Activated CD8-positive, alpha-beta memory T cell treated with anti-CD3 and anti-CD28 coated beads, Interleukin-2, amount 10 ng/mL, durations not matched to agents 7 days and 5 days (primary cell): ENCODE data around the gene RAB15. TPM values are rescaled to one million over a fixed set of nuclear protein-coding genes. Genes with fewer than 3 reads are reported as not detected.
A peak's percentile ranks its signal among the peaks of the same experiment; 100 is the strongest.

Experiments
- ATAC-seq: fragments of 150-1000 bp; cut with Tn5 transposase; one replicate; pipeline ENCODE4 v1.10.0; 2021; ENCODE audit warnings: moderate library complexity
- CTCF ChIA-PET: fragments of 350-600 bp; sonication (Branson Sonifier 250); formaldehyde crosslinking; loops from one replicate; lab custom pipeline; 2021; ENCODE audit warnings: antibody characterized with exemption; lab: Charles Lee
- DNase-seq: peaks from one replicate; pipeline ENCODE4 v3.0.0-alpha.2; 2020
- H3K27ac Mint-ChIP-seq: one replicate; pipeline ENCODE4 v1.8.0; 2021; ENCODE audit warnings: mild to moderate bottlenecking, mixed read lengths
- H3K27me3 Mint-ChIP-seq: one replicate; pipeline ENCODE4 v1.8.0; 2021; ENCODE audit warnings: mixed read lengths
- H3K36me3 Mint-ChIP-seq: one replicate; pipeline ENCODE4 v1.8.0; 2021; ENCODE audit warnings: mild to moderate bottlenecking, mixed read lengths
- H3K4me1 Mint-ChIP-seq: one replicate; pipeline ENCODE4 v1.8.0; 2021; ENCODE audit warnings: mixed read lengths
- H3K4me3 Mint-ChIP-seq: one replicate; pipeline ENCODE4 v1.8.0; 2021; ENCODE audit warnings: mild to moderate bottlenecking, moderate library complexity, mixed read lengths
- H3K9me3 Mint-ChIP-seq: one replicate; pipeline ENCODE4 v1.8.0; 2022; ENCODE audit warnings: low read depth, mixed read lengths
- total RNA-seq, 2 experiments: library from RNA; stranded (reverse); gene quantifications; one replicate each; pipeline ENCODE4 v1.2.3, GENCODE V29; 2021

Gene RAB15
- 1 to 10 TPM; 2.1 to 2.3 TPM for total RNA-seq

GRCh38 chr14:64971943-64972791 is at the start of gene RAB15:
Gene RAB15, minus strand, starts transcription at chr14:64972336. Its CDS starts 260 bp downstream, at chr14:64972076.
- Mint-ChIP-seq H3K36me3 (no peaks in the 10 kb centered on the region), H3K4me1 (peaks cover 4% of the 10 kb centered on the region), H3K4me3 (peak within 1 kb of the TSS; percentile 68), H3K9me3 (no peaks in the 10 kb centered on the region), H3K27ac (no peak within 1 kb of the TSS), H3K27me3 (peaks cover 24% of the 10 kb centered on the region)
- ATAC-seq (peak; percentile 80), DNase-seq (no peak)
- CTCF ChIA-PET, result interaction anchor here (0.7 to 1.6 kb wide), 3 partner anchors 10 to 14 kb away, joined by 3 to 5 read pairs (median 4); partner anchors contain the start of gene FNTB

DNA sequence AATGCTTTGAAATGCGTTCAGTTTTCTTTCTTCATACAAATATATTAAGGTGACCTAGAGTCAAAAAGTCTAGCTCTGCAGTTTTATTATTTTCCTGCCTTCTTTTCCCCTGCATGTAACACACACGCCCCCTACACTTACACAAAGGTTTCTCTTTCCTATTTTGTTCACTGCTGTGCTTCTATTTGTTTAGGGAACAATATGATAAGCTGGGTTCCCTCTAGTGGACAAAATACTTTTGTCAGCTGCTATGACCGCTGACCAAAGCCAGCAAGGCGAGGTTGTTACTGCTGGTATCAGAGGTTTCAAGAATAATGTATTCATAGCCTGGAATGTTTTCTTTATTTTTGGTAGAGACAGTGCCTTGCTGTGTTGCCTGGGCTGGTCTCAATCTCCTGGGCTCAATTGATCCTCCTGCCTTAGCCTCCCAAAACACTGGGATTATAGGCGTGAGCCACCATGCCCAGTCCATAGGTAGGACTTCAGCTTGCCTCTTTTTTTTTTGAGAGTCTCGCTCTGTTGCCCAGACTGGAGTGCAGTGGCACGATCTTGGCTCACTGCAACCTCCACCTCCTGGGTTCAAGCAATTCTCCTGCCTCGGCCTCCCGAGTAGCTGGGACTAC is 47.9 kb upstream of the RAB15 start:
- Mint-ChIP-seq H3K4me3 (no peak overlapping the region), H3K27ac (no peak overlapping the region), H3K4me1 (peaks cover 2% of the 10 kb centered on the region), H3K9me3 (no peaks in the 10 kb centered on the region), H3K36me3 (peaks cover 2% of the 10 kb centered on the region), H3K27me3 (no peaks in the 10 kb centered on the region)
- ATAC-seq (peak; percentile 57), DNase-seq (no peak)
- CTCF ChIA-PET, result interaction anchor here (0.9 to 3.4 kb wide), 15 partner anchors 10 to 197 kb away, joined by 3 to 39 read pairs (median 4); partner anchors contain the start of gene FNTB

GRCh38 chr14:65016471-65016870 is 44.3 kb upstream of the RAB15 start:
- H3K27me3 Mint-ChIP-seq, result no peaks in the 10 kb centered on the region
- H3K9me3 Mint-ChIP-seq, result no peaks in the 10 kb centered on the region
- DNase-seq (no peak), ATAC-seq (no peak)
- no peak overlapping the region for H3K4me3 Mint-ChIP-seq
- CTCF ChIA-PET, result interaction anchor here (0.6 kb wide), 1 partner anchor 598 kb away, joined by 4 read pairs; no protein-coding TSS in a partner anchor
- no peak overlapping the region for H3K27ac Mint-ChIP-seq
- H3K4me1 Mint-ChIP-seq, result peaks cover 2% of the 10 kb centered on the region
- H3K36me3 Mint-ChIP-seq, result peaks cover 5% of the 10 kb centered on the region

DNA sequence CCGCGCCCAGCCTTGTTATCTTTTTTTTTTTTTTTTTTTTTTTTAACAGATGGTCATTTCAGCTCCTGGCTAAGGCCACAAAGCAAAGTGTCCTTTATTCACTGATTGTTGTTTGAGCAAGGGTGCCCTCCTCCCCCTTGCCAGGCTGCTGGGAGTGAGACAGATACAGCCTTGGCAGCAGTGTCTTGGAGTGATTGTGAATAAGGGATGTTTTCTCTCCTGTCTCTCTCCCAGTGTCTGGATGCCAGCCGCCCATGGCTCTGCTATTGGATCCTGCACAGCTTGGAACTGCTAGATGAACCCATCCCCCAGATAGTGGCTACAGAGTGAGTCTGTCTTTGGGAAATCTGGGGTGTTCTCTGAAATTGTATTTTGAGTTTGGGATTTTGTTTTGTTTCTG is 43.3 kb upstream of the RAB15 start:
- peaks cover 2% of the 10 kb centered on the region for H3K4me1 Mint-ChIP-seq
- DNase-seq (no peak), ATAC-seq (no peak)
- no peaks in the 10 kb centered on the region for H3K27me3 Mint-ChIP-seq
- CTCF ChIA-PET, result no interaction called here
- no peak overlapping the region for H3K4me3 Mint-ChIP-seq
- H3K27ac Mint-ChIP-seq, result no peak overlapping the region
- H3K36me3 Mint-ChIP-seq, result peaks cover 7% of the 10 kb centered on the region
- no peaks in the 10 kb centered on the region for H3K9me3 Mint-ChIP-seq

- Mint-ChIP-seq H3K4me3 (no peak overlapping the region), H3K9me3 (no peaks in the 10 kb centered on the region), H3K27me3 (no peaks in the 10 kb centered on the region), H3K36me3 (peaks cover 7% of the 10 kb centered on the region), H3K27ac (no peak overlapping the region), H3K4me1 (no peaks in the 10 kb centered on the region)
- CTCF ChIA-PET, result no interaction called here
- ATAC-seq (no peak), DNase-seq (no peak)
Observed at GRCh38 chr14:65012353-65012752, 40.2 kb upstream of the RAB15 start.

DNA sequence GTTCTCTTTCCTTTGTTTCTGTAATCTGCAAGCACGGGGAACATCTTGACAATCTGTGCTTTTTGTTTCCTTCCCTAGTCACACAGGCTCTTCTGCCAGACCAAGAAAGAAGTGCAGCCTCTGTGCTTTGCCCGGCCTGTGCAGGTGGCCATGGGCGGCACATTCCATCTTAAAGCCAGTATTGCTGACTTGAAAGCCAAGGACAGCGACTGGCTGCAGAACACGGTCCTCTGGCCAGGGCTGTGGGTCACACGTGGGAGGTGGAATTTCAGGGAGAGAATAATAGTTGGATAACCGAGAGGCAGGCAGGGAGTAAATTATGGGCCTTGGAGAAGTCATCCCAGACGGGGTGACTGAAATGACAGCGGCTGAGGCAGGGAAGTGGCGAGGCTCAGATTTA is 39.4 kb upstream of the RAB15 start:
- Mint-ChIP-seq H3K4me1 (peaks cover 1% of the 10 kb centered on the region), H3K9me3 (no peaks in the 10 kb centered on the region), H3K4me3 (no peak overlapping the region), H3K27ac (no peak overlapping the region), H3K36me3 (peaks cover 9% of the 10 kb centered on the region), H3K27me3 (no peaks in the 10 kb centered on the region)
- CTCF ChIA-PET, result no interaction called here
- DNase-seq, result no peak
- ATAC-seq, result no peak

DNA sequence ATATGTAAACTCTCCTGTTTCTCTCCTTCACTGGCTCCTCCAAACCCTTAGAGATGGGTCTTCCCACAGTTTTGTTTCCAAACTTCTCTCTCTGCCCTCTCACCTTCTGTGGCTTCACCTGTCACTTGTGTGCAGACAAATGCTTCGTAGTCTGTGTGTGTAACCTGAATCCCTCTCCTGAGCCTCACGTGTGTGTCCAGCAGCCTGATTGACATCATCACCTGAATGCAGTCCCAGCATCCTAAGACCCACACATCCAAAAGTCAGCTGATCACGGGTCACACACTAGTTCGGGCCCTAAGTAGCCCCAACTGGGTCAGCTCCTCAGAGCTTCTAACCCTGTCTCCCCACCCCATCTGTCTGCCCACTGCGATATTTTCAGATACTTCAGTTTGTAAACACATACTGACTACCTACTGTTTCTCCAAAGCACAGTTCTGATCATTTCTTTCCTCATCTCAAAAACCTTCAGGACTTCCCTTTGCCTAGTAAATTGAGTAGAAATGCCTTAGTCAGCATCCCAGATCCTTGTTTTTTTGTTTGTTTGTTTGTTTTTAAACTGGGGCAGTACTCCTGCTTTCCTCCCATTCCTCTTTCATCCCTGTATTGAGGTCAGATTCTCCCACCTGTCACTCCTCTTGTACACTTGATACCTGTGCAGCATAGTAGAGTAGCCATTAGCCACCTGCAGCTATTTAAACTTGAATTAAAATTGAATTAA is 38.2 kb upstream of the RAB15 start:
- Mint-ChIP-seq H3K4me3 (no peak overlapping the region), H3K27me3 (no peaks in the 10 kb centered on the region), H3K27ac (no peak overlapping the region), H3K9me3 (no peaks in the 10 kb centered on the region), H3K36me3 (peaks cover 12% of the 10 kb centered on the region), H3K4me1 (peaks cover 4% of the 10 kb centered on the region)
- CTCF ChIA-PET, result interaction anchor here (1.2 kb wide), 1 partner anchor 10 kb away, joined by 4 read pairs; no protein-coding TSS in a partner anchor
- ATAC-seq (no peak), DNase-seq (no peak)

DNA sequence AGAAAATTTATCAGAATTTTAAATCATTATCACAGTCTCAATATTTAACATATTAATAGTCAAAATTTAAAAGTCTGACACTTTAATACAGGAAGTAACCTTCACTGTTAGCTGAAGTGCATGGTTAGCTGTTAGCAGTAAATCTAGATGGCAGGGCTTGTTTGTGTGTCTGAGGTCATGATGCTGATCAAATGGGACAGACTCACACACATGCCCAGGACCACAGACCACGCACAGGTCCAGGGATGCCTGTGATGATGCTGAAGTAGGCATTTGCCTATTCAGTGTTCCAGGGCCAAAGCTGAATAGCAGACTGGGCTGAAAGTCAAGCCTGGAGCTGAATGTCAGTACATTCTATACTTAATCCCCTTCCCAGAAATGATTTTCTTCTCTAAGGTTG is 35.1 kb upstream of the RAB15 start:
- Mint-ChIP-seq H3K9me3 (no peaks in the 10 kb centered on the region), H3K27ac (no peak overlapping the region), H3K4me3 (no peak overlapping the region), H3K36me3 (peaks cover 10% of the 10 kb centered on the region), H3K27me3 (no peaks in the 10 kb centered on the region), H3K4me1 (peaks cover 26% of the 10 kb centered on the region)
- ATAC-seq (no peak), DNase-seq (no peak)
- CTCF ChIA-PET, result interaction anchor here (0.8 to 3.1 kb wide), 4 partner anchors 9 to 114 kb away, joined by 3 to 11 read pairs (median 4); partner anchors contain the start of gene FNTB

- ATAC-seq (no peak), DNase-seq (no peak)
- H3K27me3 Mint-ChIP-seq, result no peaks in the 10 kb centered on the region
- no peak overlapping the region for H3K4me3 Mint-ChIP-seq
- H3K4me1 Mint-ChIP-seq, result peaks cover 29% of the 10 kb centered on the region
- no peaks in the 10 kb centered on the region for H3K9me3 Mint-ChIP-seq
- no peak overlapping the region for H3K27ac Mint-ChIP-seq
- CTCF ChIA-PET, result interaction anchor here (0.7 to 1.6 kb wide), 3 partner anchors 8 to 113 kb away, joined by 3 to 5 read pairs (median 3); no protein-coding TSS in a partner anchor
- H3K36me3 Mint-ChIP-seq, result peaks cover 10% of the 10 kb centered on the region
Observed at GRCh38 chr14:65006261-65006721, 34.2 kb upstream of the RAB15 start.

GRCh38 chr14:65003394-65003793 is 31.3 kb upstream of the RAB15 start:
- CTCF ChIA-PET, result interaction anchor here (1.9 kb wide), 1 partner anchor 17 kb away, joined by 4 read pairs; no protein-coding TSS in a partner anchor
- H3K27ac Mint-ChIP-seq, result peak overlapping the region; percentile 45
- H3K36me3 Mint-ChIP-seq, result peaks cover 13% of the 10 kb centered on the region
- no peak overlapping the region for H3K4me3 Mint-ChIP-seq
- peak; percentile 33 for ATAC-seq
- H3K4me1 Mint-ChIP-seq, result peaks cover 39% of the 10 kb centered on the region
- no peaks in the 10 kb centered on the region for H3K9me3 Mint-ChIP-seq
- DNase-seq, result no peak
- no peaks in the 10 kb centered on the region for H3K27me3 Mint-ChIP-seq

DNA sequence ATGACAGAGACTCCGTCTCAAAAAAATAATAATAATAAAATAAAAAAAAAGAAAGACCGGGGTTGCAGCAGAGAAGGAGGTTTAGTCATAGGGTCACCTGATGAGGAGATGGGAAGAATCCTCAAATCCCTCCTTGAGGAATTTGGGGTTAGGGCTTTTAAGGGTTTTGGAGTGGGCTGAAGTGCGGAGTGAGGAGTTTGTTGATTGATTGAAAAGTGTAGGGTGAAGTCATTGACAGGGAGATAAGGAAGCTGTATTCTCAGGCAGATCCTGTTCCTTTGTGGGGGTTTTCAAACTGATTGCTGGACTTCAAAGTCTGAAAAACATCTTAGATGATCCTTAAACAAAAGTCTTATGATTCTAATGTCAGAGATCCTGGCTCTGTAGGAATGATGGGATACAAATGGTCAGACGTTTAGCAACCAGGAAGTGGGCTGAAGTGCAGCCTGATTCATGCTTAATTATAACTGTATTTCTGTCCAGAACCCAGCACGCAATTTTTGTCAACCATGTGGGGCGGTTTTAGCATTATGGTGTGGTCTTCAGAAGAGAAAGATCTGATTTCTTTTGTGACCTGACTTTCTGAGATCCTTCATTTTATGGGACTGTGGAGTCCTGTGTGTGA is 30.6 kb upstream of the RAB15 start:
- DNase-seq (no peak), ATAC-seq (no peak)
- Mint-ChIP-seq H3K4me1 (peaks cover 46% of the 10 kb centered on the region), H3K27ac (peak overlapping the region; percentile 33), H3K9me3 (no peaks in the 10 kb centered on the region), H3K4me3 (no peak overlapping the region), H3K27me3 (no peaks in the 10 kb centered on the region), H3K36me3 (peaks cover 13% of the 10 kb centered on the region)
- CTCF ChIA-PET, result interaction anchor here (1.9 to 3.0 kb wide), 2 partner anchors 16 to 17 kb away, joined by 4 to 10 read pairs; partner anchors contain the start of gene FNTB

GRCh38 chr14:65001723-65002122 is 29.6 kb upstream of the RAB15 start:
- H3K27ac Mint-ChIP-seq, result no peak overlapping the region
- CTCF ChIA-PET, result interaction anchor here (3.0 kb wide), 1 partner anchor 15 kb away, joined by 10 read pairs; the partner anchor contains the start of gene FNTB
- H3K36me3 Mint-ChIP-seq, result peaks cover 11% of the 10 kb centered on the region

More at GRCh38 chr14:65001723-65002122, 29.6 kb upstream of the RAB15 start:
- H3K4me1 Mint-ChIP-seq, result peaks cover 55% of the 10 kb centered on the region
- H3K27me3 Mint-ChIP-seq, result no peaks in the 10 kb centered on the region
- no peak for DNase-seq
- H3K9me3 Mint-ChIP-seq, result no peaks in the 10 kb centered on the region
- H3K4me3 Mint-ChIP-seq, result no peak overlapping the region
- ATAC-seq, result no peak
